Sigmoid colon (tissue), 4 donors: ENCODE data around the gene GBF1.

Experiments used
- CTCF ChIP-seq, 4 experiments: fragments of 450-650 bp in 3 of 4; fragments of 200-600 bp in 1 of 4; IDR thresholded peaks; one replicate each; pipeline ENCODE4 v1.5.1; 2016 to 2019; ENCODE audit warnings: antibody characterized with exemption in 4 of 4, mild to moderate bottlenecking in 3 of 4, moderate library complexity in 2 of 4
- EP300 ChIP-seq, 4 donors: sonication (generic); formaldehyde crosslinking; IDR thresholded peaks; one replicate each; pipeline ENCODE4 v1.6.1; 2017; ENCODE audit warnings: antibody characterized with exemption in 4 of 4
- POLR2A ChIP-seq, 2 donors: fragments of 450-650 bp; IDR thresholded peaks; one replicate each; pipeline ENCODE4 v1.6.1; 2016; ENCODE audit warnings: antibody characterized with exemption in 2 of 2, mild to moderate bottlenecking in 2 of 2, moderate library complexity in 2 of 2

GRCh38 chr10:102306710-102307109 is 61.4 kb downstream of the GBF1 start:
- TF ChIP-seq CTCF (IDR thresholded peaks at IDR 0.05) (no peak), POLR2A (IDR thresholded peaks at IDR 0.05) (no peak), EP300 (IDR thresholded peaks at IDR 0.05) (no peak)
